ENCODE measurements around the gene ROGDI.

Gene ROGDI

DNA sequence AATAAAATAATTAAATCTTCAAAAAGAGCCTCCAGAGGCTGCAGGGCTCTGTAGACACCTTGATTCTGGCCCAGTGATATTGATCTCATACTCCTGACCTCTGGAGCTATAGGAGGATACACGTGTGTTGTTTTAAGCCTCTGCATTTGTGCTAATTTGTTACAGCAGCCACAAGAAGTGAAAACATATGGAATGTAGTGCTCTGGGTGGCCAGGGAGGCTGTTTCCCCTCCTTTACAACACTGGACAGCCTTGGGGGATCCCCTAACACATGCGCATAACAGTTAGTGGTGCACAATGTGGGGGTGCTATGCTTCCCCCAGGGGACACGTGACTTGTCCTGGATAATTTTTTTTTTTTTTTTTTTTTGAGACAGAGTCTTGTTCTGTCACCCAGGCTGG lies 30.8 kb downstream of the ROGDI start:
- H3K9me3 ChIP-seq (ENCODE audit: control insufficient read depth, insufficient read depth, low read length), result no peaks in the 10 kb centered on the region
- H3K9ac ChIP-seq (ENCODE audit: low read depth, low read length), result no peak overlapping the region
- no peaks in the 10 kb centered on the region for H3K36me3 ChIP-seq (ENCODE audit: insufficient read depth, low read length)

DNA sequence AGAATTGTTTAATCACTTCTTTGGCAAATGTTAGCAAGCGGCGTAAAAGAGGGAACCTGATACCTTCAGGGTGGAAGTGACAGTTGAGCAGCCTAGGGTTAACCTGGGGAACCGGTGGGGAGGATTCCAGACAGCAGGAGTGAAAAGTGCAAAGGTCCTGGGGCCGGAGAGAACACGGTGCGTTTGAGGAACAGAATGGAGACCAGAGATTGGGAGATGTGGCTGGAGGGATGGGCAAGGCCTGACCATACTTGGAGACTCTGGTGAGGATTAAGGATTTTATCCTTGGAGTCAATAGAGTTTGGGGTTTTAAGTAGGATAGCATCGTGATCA lies 33.2 kb downstream of the ROGDI start:
- Histone ChIP-seq H3K9ac (ENCODE audit: low read depth, low read length) (peak overlapping the region; percentile 88; the same call in 1 of the 2 replicates), H3K36me3 (ENCODE audit: insufficient read depth, low read length) (no peaks in the 10 kb centered on the region), H3K9me3 (ENCODE audit: control insufficient read depth, insufficient read depth, low read length) (no peaks in the 10 kb centered on the region), H3K4me1 (ENCODE audit: insufficient read depth, low read length) (no peaks in the 10 kb centered on the region)

More for the DNA sequence above, 30.8 kb downstream of the ROGDI start:
- no peaks in the 10 kb centered on the region for H3K4me1 ChIP-seq (ENCODE audit: insufficient read depth, low read length)

DNA sequence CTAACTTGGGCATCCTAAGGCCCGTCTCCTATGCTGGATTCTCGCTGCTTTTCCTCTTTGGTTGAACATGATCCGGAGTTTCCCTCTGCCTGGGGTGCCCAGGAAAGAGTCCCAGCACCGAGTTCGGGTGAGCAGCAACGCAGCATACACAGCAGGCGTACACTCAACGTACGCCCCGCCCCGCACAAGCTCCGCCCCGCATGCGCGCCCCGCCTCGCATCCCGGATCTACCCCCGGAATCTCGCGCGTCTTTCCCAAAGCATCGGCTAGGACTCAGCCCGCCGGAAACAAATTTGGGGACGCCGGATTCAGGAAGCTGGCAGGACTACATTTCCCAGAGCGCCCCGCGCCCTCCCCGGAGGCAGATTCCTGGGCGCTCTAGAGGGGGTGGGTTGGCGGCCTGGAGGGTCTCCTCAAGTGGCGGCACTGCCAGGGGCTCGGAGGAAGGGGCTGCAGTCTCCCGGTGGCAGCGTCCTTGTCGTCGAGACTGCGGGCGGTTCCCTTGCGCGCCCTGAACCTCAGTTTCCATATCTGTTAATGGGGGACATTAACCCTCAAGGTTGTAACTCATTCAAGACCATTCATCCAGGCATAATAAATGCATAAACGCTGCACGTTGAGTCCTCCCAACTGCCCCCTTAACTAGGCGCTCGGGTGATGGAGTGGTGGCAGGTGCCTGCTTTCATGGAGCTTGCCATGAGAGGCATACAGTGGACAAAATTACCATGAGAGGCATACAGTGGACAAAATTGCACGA lies 33.7 kb downstream of the ROGDI start:
- Histone ChIP-seq H3K36me3 (ENCODE audit: insufficient read depth, low read length) (no peaks in the 10 kb centered on the region), H3K9ac (ENCODE audit: low read depth, low read length) (peak overlapping the region; percentile 88), H3K4me1 (ENCODE audit: insufficient read depth, low read length) (no peaks in the 10 kb centered on the region), H3K9me3 (ENCODE audit: control insufficient read depth, insufficient read depth, low read length) (no peaks in the 10 kb centered on the region)

DNA sequence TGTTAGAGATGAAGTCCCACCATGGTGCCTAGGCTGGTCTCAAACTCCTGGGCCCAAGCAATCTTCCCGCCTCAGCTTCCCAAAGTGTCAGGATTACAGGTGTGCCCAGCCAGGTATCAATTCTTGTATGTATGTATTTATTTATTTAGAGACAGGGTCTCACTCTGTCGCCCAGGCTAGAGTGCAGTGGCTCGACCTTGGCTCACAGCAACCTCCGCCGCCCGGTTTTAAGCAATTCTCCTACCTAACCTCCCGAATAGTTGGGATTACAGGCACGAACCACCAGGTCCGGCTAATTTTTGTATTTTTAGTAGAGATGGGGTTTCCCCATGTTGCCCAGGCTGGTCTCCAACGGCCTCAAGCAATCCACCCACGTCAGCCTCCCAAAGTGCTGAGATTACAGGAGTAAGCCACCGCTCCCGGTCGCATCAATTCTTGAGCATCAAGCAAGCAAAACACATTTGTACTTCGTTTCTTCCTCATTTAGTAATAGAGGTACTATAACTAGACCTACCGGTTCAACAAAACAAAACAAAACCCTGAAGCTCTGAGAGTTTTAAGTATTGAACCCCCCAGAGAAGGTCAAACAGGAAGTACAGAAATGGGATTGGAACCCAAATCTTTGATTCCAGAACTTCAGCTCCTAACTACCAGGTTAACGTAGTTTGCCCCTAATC lies 34.4 kb downstream of the ROGDI start:
- H3K9ac ChIP-seq (ENCODE audit: low read depth, low read length), result peak overlapping the region; percentile 88
- H3K9me3 ChIP-seq (ENCODE audit: control insufficient read depth, insufficient read depth, low read length), result no peaks in the 10 kb centered on the region
- no peaks in the 10 kb centered on the region for H3K36me3 ChIP-seq (ENCODE audit: insufficient read depth, low read length)
- no peaks in the 10 kb centered on the region for H3K4me1 ChIP-seq (ENCODE audit: insufficient read depth, low read length)

DNA sequence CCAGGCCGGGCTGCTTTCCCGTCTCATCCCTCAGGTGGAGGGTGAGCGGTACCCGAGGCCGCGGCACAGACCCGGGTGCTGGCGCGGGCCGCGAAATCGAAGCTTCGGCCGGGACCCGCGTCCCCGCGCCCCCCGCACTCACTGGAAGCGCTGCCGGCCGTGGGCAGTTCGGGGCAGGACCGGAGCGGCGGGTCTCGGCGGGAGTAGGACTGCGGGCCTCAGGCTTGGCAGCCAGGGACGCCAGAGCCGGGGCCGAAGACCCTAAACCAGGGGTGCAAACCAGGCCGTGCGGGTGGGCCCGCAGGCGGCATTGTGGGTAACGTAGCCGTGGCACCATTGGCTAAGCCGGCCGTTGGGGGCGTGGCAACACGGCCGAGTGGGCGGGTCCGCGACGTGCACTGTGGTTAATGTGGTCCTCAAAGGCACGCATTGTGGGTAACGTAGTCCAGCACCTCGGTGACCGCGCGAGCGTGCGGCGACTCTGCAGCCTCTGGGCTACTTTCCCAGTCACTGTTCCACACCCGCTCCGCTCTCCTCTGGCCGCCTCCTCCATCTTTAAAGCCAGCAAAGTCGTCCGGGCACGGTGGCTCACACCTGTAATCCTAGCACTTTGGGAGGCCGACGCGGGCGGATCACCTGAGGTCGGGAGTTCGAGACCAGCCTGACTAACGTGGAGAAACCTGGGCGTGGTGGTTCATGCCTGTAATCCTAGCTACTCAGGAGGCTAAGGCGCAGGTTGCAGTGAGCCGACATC lies 35.4 kb downstream of the ROGDI start, which contains the start of gene ZNF500:
TSS of gene ZNF500 (minus strand) at position 288 of the 754 bp plus-strand sequence. CDS start 1,184 bp downstream, outside the sequence.
- H3K9me3 ChIP-seq (ENCODE audit: control insufficient read depth, insufficient read depth, low read length), result no peaks in the 10 kb centered on the region
- H3K4me1 ChIP-seq (ENCODE audit: insufficient read depth, low read length), result no peaks in the 10 kb centered on the region
- H3K9ac ChIP-seq (ENCODE audit: low read depth, low read length), result peak within 1 kb of the TSS; percentile 98
- H3K36me3 ChIP-seq (ENCODE audit: insufficient read depth, low read length), result no peaks in the 10 kb centered on the region

DNA sequence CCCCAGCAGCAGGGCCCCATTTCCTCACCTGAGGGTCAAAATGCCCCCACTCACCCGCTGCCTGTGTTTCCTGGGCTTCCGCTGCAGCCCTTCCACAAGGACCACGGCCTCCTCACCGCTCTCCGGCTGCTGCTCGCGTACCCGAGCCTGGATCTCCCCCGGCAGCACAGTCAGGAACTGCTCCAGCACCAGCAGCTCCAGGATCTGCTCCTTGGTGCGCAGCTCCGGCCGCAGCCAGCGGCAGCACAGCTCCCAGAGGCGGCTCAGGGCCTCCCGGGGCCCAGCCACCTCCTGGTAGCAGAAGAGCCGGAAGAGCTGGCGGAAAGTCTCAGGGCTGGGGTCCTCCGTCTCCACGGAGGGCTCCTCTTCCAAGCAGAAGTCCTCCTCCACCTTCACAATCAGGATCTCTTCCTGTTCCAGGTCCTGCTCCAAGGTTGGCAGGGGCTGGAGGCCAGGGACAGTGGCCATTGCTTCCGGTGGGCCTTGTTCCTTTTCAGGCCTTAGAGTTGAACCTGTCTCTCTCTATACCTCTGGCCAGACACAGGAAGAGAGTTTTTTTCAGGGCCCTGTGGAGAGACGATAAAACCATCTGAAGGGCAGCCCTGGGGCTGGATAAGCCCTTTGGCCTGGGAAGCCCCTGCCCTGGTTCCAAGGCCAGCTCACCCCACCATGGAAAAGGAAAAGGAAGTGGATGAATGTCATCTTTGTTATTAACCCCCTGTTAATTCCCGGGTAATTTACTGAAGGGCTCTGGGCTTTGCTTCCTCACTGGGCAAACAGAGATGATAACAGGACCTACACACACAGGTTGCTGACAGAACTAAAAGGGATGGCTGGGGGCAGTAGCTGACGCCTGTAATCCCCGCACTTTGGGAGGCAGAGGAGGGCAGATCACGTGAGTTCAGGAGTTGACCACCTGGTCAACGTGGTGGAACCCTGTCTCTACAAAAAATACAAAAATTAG lies 36.6 kb downstream of the ROGDI start:
- H3K4me1 ChIP-seq (ENCODE audit: insufficient read depth, low read length), result no peaks in the 10 kb centered on the region
- H3K9ac ChIP-seq (ENCODE audit: low read depth, low read length), result peak overlapping the region; percentile 98; the same call in 1 of the 2 replicates
- H3K9me3 ChIP-seq (ENCODE audit: control insufficient read depth, insufficient read depth, low read length), result no peaks in the 10 kb centered on the region

DNA sequence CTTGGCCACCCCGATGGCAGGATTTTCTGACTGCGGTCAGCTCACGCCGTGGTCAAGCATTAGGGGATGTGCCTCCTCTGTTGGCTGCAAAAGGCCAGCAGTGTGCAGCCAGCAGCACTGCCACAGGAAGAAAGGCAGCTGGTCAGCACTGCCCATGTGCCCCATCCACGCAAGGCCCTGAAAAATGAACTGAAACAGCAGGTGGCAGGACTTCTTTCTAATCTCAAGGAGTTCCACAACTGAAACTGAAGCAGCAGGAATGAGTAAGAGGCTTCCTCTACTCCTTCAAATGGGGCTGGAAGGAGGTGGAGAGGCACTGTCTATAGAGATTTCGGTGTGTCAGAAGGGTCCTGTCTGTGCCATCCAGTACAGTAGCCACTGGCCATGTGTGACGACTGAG lies 38.6 kb downstream of the ROGDI start:
- Histone ChIP-seq H3K4me1 (ENCODE audit: insufficient read depth, low read length) (no peaks in the 10 kb centered on the region), H3K9me3 (ENCODE audit: control insufficient read depth, insufficient read depth, low read length) (no peaks in the 10 kb centered on the region), H3K36me3 (ENCODE audit: insufficient read depth, low read length) (no peaks in the 10 kb centered on the region; the same call in 1 of the 2 replicates), H3K9ac (ENCODE audit: low read depth, low read length) (no peak overlapping the region)

More for the DNA sequence above, 36.6 kb downstream of the ROGDI start:
- H3K36me3 ChIP-seq (ENCODE audit: insufficient read depth, low read length), result no peaks in the 10 kb centered on the region

- H3K9me3 ChIP-seq (ENCODE audit: control insufficient read depth, insufficient read depth, low read length), result no peaks in the 10 kb centered on the region
- no peak overlapping the region for H3K9ac ChIP-seq (ENCODE audit: low read depth, low read length)
- peaks cover 9% of the 10 kb centered on the region; the same call in 1 of the 2 replicates for H3K36me3 ChIP-seq (ENCODE audit: insufficient read depth, low read length)
- H3K4me1 ChIP-seq (ENCODE audit: insufficient read depth, low read length), result no peaks in the 10 kb centered on the region
These were observed 40.2 kb downstream of the ROGDI start for GRCh38 chr16:4762205-4762604.

DNA sequence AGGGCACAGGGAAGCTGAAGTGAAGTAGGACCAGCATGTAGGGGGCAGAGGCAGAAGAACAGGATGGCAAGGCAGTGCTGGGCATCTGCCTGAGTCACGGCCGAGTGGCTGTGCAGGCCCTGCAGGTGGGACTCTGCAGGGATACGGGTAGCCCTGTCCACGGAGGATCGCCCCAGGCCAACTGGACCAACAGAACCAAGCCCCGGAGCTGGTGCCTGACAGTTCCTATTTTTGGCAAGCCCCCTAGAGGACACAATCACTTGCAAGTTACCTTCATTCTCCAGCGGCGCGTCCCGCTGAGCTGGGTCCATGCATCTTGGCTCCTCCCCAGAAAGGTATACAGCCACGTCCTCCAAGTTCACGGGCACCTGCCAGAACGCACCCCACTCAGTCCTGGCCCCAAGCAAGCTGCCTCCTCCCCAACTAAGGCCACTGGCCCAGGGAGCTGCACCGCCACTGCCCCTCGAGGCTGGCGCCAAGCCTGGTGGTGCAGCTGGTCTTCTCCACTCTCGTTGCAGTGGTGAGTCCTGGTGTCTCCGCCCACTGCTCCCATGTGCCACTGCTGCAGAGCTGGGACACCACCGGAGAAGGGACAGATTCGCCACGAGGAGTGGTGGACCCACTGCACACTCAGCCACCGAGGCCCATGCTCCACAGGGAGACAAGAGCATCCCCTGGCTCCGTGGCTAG lies 42.1 kb downstream of the ROGDI start:
- Histone ChIP-seq H3K9ac (ENCODE audit: low read depth, low read length) (no peak overlapping the region), H3K9me3 (ENCODE audit: control insufficient read depth, insufficient read depth, low read length) (peaks cover 5% of the 10 kb centered on the region), H3K4me1 (ENCODE audit: insufficient read depth, low read length) (no peaks in the 10 kb centered on the region), H3K36me3 (ENCODE audit: insufficient read depth, low read length) (peaks cover 14% of the 10 kb centered on the region)

GRCh38 chr16:4755687-4756086 lies 46.7 kb downstream of the ROGDI start:
- peaks cover 5% of the 10 kb centered on the region for H3K9me3 ChIP-seq (ENCODE audit: control insufficient read depth, insufficient read depth, low read length)
- H3K36me3 ChIP-seq (ENCODE audit: insufficient read depth, low read length), result peaks cover 21% of the 10 kb centered on the region
- H3K9ac ChIP-seq (ENCODE audit: low read depth, low read length), result no peak overlapping the region
- H3K4me1 ChIP-seq (ENCODE audit: insufficient read depth, low read length), result no peaks in the 10 kb centered on the region

- Histone ChIP-seq H3K9me3 (ENCODE audit: control insufficient read depth, insufficient read depth, low read length) (peaks cover 5% of the 10 kb centered on the region), H3K9ac (ENCODE audit: low read depth, low read length) (no peak overlapping the region), H3K36me3 (ENCODE audit: insufficient read depth, low read length) (peaks cover 21% of the 10 kb centered on the region), H3K4me1 (ENCODE audit: insufficient read depth, low read length) (no peaks in the 10 kb centered on the region)
These were observed 47.6 kb downstream of the ROGDI start for GRCh38 chr16:4754865-4755264.

DNA sequence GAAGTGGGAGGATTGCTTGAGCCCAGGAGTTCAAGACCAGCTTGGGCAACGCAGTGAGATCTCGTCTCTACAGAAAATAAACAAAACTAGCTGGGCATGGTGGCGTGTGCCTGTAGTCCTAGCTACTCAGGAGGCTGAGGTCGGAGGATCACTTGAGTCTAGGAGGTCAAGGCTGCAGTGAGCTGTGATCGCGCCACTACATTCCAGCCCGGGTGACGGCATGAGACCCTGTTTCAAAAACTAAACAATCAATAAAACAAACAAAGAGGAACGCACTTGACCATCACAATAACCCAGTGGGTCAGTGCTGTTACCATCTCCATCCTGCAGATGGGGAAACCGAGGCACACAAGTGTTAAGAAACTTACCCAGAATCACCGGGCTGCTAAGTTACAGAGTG lies 49.2 kb downstream of the ROGDI start:
- Histone ChIP-seq H3K9ac (ENCODE audit: low read depth, low read length) (no peak overlapping the region), H3K9me3 (ENCODE audit: control insufficient read depth, insufficient read depth, low read length) (peaks cover 5% of the 10 kb centered on the region), H3K4me1 (ENCODE audit: insufficient read depth, low read length) (no peaks in the 10 kb centered on the region), H3K36me3 (ENCODE audit: insufficient read depth, low read length) (peaks cover 15% of the 10 kb centered on the region)

DNA sequence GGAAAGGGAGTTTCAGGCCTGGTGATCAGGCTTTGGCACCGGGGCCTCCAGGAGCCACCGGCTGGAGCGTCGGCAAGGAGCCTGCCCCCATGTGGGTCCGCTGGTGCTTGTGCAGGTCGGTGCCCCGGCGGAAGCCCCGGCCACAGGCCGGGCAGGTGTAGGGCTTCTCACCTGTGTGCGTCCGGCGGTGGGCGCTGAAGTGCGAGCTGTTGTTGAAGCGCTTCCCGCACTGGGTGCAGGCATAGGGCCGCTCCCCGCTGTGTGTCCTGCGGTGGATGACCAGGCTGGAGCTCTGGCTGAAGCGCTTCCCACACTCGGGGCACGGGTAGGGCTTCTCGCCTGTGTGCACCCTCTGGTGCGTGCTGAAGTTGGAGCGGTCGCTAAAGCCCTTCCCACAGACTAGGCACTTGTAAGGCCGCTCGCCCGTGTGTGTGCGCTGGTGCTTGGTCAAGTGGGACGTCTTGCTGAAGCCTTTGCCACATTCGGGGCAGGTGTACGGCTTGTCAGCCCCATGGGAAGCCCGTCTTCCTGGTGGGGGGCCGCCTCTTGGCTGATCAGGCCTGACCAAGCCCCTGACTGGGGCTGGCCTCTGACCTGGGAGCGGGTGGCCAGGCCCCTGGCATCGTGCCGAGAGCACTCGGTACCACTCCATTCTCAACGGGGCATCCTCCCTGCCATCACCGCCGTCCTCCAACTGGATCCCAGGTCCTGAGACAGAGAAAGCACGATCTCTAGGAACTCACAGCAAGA lies 49.9 kb downstream of the ROGDI start:
- Histone ChIP-seq H3K36me3 (ENCODE audit: insufficient read depth, low read length) (peaks cover 12% of the 10 kb centered on the region), H3K4me1 (ENCODE audit: insufficient read depth, low read length) (no peaks in the 10 kb centered on the region), H3K9ac (ENCODE audit: low read depth, low read length) (no peak overlapping the region), H3K9me3 (ENCODE audit: control insufficient read depth, insufficient read depth, low read length) (peaks cover 5% of the 10 kb centered on the region)
